NCI-H748 (cell line): ENCODE data around the gene RPS6KA1.
"Not testable (repeated sequence)": the region's sequence is repeated elsewhere in the genome, so short reads cannot be mapped to it uniquely, and the experiment has no call there.

Source experiments
- DNase-seq: peaks from one replicate; lab custom pipeline; 2025; ENCODE audit not compliant: unreplicated experiment; lab: John Stamatoyannopoulos, UW

Gene RPS6KA1

DNA sequence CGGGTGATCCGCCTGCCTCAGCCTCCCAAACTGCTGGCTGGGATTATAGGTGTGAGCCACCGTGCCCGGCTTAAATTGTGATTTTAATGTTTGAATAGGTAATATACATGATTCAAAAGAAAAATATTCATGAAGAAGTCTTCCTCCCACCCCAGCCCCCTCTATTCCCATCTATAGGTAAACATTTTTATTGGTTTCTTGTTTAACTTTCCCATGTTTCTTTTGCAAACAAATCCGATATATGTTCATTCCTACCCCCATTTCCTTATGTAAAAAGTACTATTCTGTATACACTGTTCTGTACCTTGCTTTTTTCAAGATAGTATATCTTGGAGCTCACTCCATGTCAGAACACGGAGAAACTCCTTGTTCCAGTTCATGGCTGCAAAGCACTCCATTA is 23.2 kb downstream of the RPS6KA1 start:
- DNase-seq: no peak

DNA sequence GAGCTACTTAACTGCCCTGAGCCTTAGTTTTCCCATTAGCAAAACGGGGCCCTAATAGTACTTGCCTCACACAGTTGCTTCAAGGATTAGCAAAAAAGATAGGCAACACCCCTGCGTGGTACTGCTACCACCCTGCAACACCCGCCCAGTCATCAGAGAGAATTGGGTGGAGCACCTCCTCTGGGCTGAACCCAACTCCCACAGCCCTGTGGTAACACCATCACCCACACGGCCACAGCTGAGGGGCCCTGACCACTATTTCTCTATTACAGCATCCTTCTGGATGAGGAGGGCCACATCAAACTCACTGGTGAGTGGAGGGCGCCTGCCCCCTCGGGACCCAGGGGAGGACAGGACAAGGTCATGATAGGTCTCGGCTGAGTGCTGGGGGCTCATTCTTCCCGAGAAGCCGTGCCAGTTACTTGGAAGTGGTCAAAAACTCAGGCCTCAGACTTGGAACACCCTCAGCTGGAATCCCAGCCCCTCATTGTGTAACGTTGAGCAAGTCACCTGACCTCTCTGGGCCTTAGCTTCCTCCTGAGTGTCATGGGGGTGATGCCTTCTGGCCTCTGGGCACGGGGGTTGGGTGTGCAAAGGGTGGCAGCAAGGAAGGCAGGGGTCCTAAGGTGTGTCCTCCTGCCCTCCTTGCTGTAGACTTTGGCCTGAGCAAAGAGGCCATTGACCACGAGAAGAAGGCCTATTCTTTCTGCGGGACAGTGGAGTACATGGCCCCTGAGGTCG is 24.6 kb downstream of the RPS6KA1 start:
- no peak for DNase-seq

DNA sequence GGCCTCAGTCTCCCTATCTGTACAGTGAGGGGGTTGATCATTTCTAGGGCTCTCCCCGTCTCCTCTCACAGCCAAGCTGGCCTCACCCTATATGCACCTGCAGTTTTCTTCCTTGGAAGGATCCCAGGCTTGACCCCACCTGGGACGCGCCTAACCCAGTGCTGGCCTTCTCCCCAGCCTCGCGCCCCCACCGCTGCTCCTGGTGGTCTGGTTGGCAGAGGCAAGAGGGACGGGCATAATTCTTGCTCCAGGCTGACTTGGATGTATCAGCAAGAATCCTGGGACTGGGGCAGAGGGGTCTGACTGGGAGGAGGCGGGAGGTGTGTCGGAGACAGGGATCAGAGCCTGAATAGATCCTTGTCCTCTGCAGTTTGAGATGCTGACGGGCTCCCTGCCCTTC is 25.2 kb downstream of the RPS6KA1 start:
- DNase-seq: no peak

DNA sequence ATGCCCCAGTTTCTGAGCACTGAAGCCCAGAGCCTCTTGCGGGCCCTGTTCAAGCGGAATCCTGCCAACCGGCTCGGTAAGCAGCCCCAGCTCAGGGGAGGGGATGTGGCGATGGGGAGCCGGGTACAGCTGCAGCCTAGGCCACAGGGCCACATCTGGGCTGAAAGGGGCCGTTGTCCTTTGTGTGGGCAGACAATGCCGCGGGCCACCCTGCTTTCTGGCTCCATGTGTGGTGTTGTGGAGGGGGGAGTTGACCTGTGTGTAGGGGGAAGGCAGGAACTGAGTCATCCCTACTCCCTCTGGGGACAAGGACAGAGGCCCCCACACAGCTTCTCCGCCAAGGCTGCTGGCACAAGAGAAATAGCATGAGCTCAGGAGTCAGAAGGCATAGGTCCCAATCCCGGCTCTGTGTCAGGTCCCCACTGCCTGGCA is 26.0 kb downstream of the RPS6KA1 start:
- DNase-seq: no peak

DNA sequence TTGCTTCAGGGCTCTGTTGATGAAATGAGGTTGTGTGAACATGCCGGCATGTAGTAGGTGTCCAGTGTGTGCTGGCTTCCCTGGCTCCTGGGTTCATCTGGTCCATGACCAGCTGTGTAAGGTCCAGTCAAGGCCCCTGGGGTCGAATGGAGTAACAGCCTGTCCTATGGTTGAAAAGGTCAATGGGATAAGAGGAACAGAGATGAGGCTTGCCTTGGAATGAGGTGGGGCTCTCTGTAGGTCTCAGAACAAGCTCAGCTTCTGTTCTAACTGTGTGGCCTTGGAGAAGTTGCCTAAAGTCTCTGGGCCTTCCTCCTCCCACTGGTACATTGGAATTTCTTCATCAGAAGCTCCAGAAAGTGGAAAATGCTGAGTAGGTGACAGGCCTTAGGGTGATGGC is 26.6 kb downstream of the RPS6KA1 start:
- no peak for DNase-seq

DNA sequence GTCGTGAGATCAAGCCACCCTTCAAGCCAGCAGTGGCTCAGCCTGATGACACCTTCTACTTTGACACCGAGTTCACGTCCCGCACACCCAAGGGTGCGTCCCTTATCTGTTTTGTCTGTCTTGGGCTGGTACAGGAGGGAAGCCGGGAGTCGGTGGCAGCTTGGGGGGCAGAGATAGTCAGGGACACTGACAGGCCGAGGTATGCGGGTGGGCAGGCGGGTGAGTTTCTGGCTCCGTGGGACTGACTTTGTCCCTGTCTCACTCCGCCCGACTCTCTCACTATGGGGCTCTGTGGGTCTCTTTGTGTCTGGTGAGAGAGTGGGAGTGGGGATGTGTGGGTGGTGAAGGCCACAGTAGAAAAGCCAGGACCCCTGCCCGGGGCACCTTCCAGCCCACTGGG is 27.4 kb downstream of the RPS6KA1 start:
- no peak for DNase-seq

DNA sequence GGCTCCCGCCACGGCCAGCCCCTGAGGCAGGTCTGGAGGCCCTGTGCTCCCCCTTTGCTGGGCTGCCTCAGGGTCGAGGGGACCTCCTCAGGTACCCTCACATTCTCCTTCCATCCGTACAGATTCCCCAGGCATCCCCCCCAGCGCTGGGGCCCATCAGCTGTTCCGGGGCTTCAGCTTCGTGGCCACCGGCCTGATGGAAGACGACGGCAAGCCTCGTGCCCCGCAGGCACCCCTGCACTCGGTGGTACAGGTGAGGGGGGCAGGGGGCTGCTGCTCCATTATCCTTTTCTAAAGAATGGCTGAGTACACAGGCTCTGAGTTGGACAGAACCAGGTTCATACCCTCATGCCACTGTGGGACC is 29.1 kb downstream of the RPS6KA1 start:
- DNase-seq: no peak

DNA sequence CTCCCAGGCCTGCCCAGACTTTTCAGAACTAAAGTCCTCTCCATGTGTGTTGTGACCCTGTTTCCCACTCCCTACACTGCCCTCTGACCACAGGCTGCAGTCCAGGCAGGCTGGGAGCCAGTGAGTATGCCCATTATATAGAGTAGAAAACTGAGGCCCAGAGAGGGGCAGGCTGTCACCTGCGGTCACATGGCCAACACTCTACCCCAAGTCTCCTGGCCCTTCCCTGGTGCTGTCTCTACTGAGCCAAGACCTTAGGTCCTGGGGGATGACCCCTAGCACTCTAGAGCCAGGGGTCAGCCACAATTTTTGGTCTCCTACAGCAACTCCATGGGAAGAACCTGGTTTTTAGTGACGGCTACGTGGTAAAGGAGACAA is 30.8 kb downstream of the RPS6KA1 start:
- no peak for DNase-seq

DNA sequence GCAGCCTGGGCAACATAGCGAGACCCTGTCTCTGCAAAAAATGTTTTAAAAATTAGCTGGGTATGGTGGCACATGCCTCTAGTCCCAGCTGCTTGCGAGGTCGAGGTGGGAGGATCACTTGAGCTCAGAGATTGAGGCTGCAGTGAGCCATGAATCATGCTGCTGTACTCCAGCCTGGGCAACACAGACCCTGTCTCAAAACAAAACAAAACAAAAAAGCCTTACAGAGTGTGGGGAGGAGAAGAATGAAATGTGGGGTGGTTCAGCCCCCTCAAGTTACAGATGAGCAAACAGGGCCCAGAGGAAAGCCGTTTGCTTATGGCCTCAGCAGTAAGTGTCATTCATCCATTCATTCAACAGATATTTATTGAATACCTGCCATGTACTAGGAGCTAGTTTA is 40.7 kb downstream of the RPS6KA1 start:
- DNase-seq: no peak

DNA sequence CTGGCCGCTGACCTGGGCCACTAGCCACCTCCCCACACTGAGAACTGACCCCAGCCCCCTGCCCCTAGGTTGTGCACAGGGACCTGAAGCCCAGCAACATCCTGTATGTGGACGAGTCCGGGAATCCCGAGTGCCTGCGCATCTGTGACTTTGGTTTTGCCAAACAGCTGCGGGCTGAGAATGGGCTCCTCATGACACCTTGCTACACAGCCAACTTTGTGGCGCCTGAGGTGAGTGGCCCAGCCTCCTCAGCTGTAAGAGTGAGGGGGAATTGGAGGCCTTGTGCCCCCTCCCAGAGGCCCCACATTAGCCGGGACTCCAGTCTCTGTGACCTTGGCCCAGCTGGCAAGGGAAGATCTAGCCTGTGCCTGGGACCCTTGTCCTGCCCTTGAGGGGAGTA is 41.8 kb downstream of the RPS6KA1 start:
- no peak for DNase-seq

DNA sequence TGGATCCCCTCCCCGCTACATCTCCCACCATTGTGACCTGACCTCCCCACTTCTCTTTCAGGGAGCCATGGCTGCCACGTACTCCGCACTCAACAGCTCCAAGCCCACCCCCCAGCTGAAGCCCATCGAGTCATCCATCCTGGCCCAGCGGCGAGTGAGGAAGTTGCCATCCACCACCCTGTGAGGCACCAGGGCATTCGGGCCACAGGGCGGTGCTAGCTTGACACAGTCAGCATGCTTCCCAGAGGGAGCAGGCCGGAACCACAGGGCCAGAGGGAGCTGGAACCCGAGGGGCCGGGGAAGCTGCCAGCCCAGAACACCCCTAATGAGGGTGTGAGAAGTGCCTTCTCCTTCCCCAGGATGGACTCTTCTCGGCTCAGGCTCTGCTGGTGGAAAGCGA is 44.5 kb downstream of the RPS6KA1 start:
- no peak for DNase-seq

DNA sequence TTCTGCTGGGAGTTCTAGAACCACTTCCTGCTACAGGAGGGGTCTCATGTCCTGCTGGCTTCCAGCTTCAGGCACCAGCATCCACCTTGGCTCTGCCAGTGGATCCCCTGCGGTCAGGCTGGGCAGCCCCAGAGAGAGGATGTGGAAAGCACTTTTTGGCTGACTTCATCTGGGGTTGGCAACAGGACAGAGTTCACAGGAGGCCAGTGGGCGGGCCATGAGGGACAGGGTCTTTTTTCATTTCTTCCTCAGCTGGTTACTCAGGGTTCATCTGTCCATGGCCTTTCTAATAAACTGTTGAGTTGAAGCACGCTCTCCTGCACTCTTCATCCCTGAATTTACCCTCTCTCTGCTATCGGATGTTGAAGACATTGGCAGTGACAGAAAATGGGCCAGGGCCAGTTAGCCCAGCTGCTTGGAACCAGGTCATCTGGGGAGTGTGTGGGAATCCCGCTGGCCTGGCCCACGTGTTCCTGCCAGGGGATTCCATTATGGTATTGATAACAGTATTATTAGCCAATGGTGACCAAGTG is 45.2 kb downstream of the RPS6KA1 start:
- DNase-seq: no peak

DNA sequence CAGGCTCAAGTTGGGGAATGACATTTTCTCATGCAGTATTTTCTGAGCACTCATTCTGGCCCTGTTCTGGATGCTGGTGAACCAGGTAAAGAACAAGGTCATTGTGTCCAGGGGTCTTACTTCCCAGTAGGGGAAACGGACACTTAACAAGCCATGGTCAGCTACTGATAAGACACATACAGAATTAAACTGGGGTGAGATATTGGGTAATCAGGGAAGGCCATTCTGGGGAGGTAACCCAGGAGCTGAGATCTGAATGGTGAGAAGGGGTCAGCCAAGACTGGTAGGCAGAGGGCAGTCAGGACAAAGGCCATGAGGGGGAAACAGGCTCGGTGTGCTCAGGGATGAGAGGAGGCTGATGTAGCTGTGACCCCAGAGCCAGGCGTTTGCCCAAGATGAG is 45.8 kb downstream of the RPS6KA1 start:
- DNase-seq: no peak

DNA sequence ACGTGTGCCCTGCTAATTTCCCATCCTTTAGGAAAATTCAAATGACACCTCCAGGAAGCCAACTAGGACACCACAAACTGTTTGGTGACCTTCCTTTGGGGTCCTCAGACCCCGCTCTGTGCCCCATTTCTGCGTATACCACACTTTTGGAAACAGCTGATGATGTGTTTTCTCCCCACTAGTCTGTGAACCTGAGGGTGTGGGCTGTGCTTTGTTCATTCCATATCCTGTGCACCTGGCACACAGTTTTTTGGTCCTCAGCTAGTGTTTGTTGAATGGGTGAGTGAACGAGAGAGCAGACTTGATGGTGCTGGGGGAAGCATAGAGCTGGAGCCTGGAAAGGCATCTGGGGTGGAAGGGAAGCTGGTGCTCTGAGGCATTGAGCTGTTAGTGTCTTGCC is 48.6 kb downstream of the RPS6KA1 start:
- DNase-seq: no peak

DNA sequence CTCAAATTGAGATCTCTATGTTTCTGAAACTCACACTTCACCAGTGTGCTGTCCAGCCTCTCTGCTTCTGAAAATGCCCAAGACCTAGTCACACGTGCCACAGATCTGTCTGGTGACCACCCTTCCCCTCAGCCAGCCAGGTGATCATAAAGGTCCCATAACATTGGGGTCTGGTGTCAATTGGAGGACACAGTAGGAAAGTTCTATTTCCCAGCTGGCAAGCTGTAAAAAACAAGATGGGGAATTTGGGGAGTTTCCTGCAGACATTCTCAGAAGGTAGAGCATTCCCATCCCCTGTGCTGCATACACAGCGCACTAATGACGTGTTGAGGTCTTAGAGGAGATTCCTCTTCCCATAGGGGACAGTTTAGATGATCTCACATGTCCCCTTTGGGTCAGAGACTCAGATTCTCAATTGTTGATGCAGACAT is 50.1 kb downstream of the RPS6KA1 start:
- DNase-seq: no peak

DNA sequence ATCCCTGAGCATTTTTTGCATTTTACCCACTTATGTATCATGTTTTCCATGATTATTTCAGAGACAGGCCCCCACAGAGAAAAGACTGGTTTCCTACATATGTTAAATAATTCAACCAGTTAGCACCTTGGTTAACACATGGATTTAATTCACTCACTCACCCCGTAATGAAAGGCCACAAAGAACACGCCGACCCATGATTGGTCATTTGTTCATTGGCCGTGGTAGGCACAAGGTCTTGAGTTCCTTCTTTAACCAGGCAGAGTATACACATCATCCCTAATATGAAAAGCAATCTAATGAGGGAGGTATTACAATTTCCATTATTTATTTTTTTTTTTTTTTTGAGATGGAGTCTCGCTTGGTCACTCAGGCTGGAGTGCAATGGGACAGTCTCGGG is 50.6 kb downstream of the RPS6KA1 start:
- DNase-seq: no peak

DNA sequence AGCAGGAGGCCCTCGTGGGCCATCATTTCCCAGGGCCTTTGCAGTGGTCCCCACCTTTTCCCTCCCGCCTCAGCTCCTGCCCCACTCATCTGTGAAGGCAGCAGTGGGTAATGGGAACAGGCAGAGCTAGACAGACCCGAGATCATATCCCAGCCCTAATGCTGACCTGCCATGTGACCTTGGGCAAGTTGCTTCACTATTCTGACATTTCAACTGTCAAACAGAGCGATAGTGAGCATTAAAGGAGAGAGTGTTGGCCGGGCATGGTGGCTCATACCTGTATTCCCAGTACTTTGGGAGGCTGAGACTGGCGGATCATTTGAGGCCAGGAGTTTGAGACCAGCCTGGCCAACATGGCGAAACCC is 51.7 kb downstream of the RPS6KA1 start:
- no peak for DNase-seq

DNA sequence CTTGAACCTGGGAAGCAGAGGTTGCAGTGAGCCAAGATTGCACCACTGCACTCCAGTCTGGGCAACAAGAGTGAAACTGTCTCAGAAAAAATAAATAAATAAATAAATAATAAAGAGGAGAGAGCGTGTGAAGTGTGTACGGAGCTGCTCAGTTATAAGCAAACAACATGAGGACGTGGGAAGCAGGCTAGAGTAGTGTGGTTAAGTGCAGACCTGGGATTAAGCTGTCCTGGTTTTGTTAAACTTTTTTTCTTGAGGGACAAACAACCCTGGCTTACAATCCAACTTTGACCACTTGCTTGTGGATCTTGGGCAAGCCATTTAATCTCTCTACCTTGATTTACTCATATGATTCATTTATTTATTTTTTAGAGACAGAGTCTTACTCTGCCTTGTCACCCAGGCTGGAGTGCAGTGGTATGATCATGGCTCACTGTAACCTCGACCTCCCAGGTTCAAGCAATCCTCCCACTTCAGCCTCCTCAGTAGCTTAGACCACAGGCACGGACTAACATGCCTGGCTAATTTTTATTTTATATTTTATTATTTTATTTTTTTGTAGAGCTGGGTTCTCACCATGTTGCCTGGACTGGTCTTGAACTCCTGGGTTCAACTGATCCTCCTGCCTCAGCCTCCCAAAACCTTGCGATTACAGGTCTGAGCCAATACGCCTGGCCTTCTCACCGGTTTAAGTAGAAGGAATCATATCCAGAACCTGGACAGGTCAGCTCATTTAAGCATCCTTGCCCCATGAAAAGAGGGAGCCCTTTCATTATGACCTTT is 52.7 kb downstream of the RPS6KA1 start:
- DNase-seq: no peak

DNA sequence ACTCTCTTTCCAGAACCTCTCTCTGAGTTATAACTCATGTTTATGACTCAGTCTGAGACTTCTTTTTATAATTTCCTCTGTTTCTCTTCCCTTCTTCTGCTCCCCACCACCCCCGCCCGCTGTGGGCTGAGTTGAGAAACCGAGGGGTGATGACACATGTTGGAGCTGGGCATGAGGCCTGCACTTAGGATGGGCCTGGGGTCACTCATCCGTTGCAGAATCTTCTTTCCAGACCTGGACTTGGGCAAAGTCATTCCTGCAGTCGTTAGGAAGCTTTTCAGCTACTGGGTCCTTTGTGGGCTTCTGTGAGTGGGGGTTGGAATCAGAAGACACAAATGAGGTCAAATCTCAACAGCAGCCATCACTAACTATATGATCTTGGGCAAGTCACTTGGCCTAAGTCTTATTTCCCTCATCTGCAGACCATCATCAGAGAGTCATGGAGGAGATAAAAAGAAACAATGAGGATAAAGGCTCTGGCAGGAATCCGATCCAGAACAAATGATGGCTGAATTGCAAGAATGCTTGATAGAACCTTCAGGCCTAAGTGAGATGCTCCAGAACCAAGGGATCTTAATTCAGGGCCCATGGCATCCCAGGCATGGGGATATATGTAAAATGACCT is 53.4 kb downstream of the RPS6KA1 start:
- DNase-seq: no peak

DNA sequence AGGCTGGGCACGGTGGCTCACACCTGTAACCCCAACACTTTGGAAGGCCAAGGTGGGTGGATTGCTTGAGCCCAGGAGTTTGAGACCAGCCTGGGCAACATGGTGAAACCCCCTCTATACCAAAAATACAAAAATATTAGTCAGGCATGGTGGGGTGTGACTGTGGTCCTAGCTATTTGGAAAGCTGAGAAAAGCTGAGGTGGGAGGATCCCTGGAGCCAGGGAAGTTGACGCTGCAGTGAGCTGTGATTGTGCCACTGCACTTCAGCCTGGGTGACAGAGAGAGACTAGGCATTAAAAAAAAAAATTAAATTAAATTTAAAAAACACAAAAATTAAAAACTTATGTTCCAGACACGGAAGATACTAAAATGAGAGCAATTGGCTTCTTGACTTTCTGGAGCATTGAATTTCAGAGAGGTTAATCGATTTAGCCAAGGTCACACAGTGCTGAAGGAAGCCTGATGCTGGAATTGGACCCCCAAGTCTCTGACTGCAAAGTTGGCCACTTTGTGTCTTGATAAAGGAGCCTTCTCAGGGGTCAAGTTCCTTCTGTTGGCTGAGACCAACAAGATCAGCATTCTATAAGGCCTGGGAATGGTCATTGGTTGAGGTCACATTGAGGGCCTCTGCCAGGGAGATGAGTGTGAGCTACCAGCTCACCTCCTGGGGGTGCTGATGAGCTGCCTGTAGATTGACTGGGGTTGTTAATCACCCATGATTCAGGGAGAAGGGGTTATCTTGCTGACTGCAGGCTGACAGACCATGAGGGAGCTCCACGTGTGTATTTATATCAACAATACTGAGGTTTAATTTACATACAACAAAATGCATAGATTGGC is 54.3 kb downstream of the RPS6KA1 start:
- DNase-seq: peak; percentile 4

DNA sequence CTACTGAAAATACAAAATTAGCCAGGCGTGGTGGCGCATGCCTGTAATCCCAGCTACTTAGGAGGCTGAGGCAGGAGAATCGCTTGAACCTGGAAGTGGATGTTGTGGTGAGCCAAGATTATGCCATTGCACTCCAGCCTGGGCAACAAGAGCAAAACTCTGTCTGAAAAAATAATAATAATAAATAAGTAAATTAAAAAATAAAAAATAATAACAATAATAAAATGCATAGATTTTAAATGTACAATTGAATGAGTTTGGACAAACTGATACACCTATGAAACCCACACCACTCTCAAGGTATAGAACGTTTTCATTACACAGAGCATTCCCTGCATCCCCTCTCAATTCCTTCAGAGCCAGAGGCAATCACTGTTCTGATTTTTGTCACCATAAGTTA is 55.0 kb downstream of the RPS6KA1 start:
- DNase-seq: not testable (repeated sequence)
